Measurements from ENCODE around the gene ISM1. TPM values are rescaled to one million over a fixed set of nuclear protein-coding genes. Genes with fewer than 3 reads are reported as not detected.

The ISM1 gene
- total and polyA plus RNA-seq, 10 donors = 0.46 to 19.5 (median 10.6) TPM

GRCh38 chr20:13271977-13272975 lies 51.2 kb downstream of the ISM1 start:
- intact Hi-C loops (cut with DNase I; ENCODE audit: low total_unique reads) = no loop called here
- WGBS, 5 donors = 87 to 94% (median 90%) methylated on average over 10 of the region's 10 CpGs
- H3K27ac ChIP-seq = no peak overlapping the region

GRCh38 chr20:13274275-13274861 lies 53.3 kb downstream of the ISM1 start:
- TF ChIP-seq POLR2AphosphoS5 (IDR thresholded peaks at IDR 0.05) = no peak
- no peak for TF ChIP-seq POLR2A (IDR thresholded peaks at IDR 0.05)
- no peak for TF ChIP-seq CTCF (IDR thresholded peaks at IDR 0.05 in 8 of 11, conservative IDR thresholded peaks at IDR 0.05 in 3 of 11)
- no peaks in the 10 kb centered on the region for H3K9me3 ChIP-seq
- 40 to 53% (median 44%) methylated on average over 18 of the region's 18 CpGs for whole genome bisulfite sequencing, 5 donors
- no peak for DNase-seq
- no peaks in the 10 kb centered on the region for H3K36me3 ChIP-seq
- no peaks in the 10 kb centered on the region for H3K4me1 ChIP-seq
- H3K4me3 ChIP-seq = no peak overlapping the region
- H3K27ac ChIP-seq = no peak overlapping the region
- intact Hi-C loops (cut with DNase I; ENCODE audit: low total_unique reads) = no loop called here
- H3K27me3 ChIP-seq (replicated peaks in 1 of 7) = peaks cover 0 to 26% (median 0%) of the 10 kb centered on the region in 7 donors

More at GRCh38 chr20:13271977-13272975, 51.2 kb downstream of the ISM1 start:
- H3K36me3 ChIP-seq = no peaks in the 10 kb centered on the region
- H3K27me3 ChIP-seq (replicated peaks in 1 of 7) = peaks cover 0 to 35% (median 0%) of the 10 kb centered on the region in 7 donors
- no peak for DNase-seq
- H3K9me3 ChIP-seq = no peaks in the 10 kb centered on the region
- no peak overlapping the region for H3K4me3 ChIP-seq
- TF ChIP-seq POLR2AphosphoS5 (IDR thresholded peaks at IDR 0.05) (no peak), POLR2A (IDR thresholded peaks at IDR 0.05) (no peak), CTCF (IDR thresholded peaks at IDR 0.05 in 8 of 11, conservative IDR thresholded peaks at IDR 0.05 in 3 of 11) (no peak)
- no peaks in the 10 kb centered on the region for H3K4me1 ChIP-seq

GRCh38 chr20:13276945-13277541 lies 56.0 kb downstream of the ISM1 start:
- Histone ChIP-seq H3K27ac (no peak overlapping the region), H3K4me3 (no peak overlapping the region), H3K4me1 (no peaks in the 10 kb centered on the region), H3K27me3 (replicated peaks in 1 of 7) (peaks cover 0 to 24% (median 0%) of the 10 kb centered on the region in 7 donors), H3K36me3 (no peaks in the 10 kb centered on the region), H3K9me3 (peaks cover 0 to 5% (median 0%) of the 10 kb centered on the region in 8 donors)
- DNase-seq = no peak
- TF ChIP-seq POLR2A (IDR thresholded peaks at IDR 0.05) (no peak), CTCF (IDR thresholded peaks at IDR 0.05 in 8 of 11, conservative IDR thresholded peaks at IDR 0.05 in 3 of 11) (no peak), POLR2AphosphoS5 (IDR thresholded peaks at IDR 0.05) (no peak)
- intact Hi-C loops (cut with DNase I; ENCODE audit: low total_unique reads) = no loop called here
- WGBS, 5 donors = 82 to 91% (median 83%) methylated on average over 6 of the region's 6 CpGs
